EH (cell line): Measurements from ENCODE around the gene SDS.

Source experiments
- DNase-seq: peaks from one replicate; pipeline ENCODE4 v3.0.0-alpha.2; 2015; ENCODE audit warnings: low read depth

Gene SDS, protein sequence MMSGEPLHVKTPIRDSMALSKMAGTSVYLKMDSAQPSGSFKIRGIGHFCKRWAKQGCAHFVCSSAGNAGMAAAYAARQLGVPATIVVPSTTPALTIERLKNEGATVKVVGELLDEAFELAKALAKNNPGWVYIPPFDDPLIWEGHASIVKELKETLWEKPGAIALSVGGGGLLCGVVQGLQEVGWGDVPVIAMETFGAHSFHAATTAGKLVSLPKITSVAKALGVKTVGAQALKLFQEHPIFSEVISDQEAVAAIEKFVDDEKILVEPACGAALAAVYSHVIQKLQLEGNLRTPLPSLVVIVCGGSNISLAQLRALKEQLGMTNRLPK

GRCh38 chr12:113403435-113404415 lies at the start of gene SDS:
Gene SDS (minus strand): TSS chr12:113403887. CDS start chr12:113399708, 4,179 bp downstream.
- peak; percentile 37 for DNase-seq

- DNase-seq: no peak
Measured at GRCh38 chr12:113453330-113453729, 49.6 kb upstream of the SDS start.

- DNase-seq: no peak
Measured at GRCh38 chr12:113452458-113452857, 48.8 kb upstream of the SDS start.

DNA sequence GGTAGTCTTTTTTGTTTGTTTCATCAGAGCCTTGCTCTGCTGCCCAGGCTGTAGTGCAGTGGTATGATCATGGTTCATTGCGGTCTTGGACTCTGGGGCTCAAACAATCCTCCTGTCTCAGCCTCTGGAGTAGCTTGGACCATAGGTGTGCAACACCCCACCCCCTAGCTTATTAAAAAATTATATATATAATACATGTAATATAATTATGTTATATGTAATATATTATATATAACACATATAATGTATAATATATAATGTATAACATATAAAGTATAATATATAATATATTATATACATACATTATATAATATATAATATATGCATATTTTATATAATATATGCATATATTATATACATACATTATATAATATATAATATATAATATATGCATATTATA lies 46.2 kb upstream of the SDS start:
- no peak for DNase-seq

DNA sequence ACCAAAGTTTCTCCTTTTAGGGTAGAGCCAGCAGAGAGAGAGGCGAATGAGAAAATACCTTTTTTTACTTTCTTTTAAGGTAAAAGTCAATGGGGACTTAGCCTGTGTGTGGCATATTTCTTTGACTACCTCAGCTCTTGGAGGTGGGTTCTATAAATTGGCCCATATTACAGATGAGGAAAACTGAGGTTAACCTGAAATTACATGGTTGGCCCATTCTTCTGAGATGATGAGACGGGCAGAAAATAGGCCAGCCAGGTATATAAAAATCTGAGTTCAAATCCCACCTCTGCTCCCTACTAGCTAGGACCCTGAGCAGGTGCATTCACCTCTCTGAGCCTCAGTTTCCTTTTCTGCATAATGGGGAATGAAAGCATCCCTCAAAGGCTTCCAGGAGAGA lies 45.6 kb upstream of the SDS start:
- DNase-seq: no peak

DNA sequence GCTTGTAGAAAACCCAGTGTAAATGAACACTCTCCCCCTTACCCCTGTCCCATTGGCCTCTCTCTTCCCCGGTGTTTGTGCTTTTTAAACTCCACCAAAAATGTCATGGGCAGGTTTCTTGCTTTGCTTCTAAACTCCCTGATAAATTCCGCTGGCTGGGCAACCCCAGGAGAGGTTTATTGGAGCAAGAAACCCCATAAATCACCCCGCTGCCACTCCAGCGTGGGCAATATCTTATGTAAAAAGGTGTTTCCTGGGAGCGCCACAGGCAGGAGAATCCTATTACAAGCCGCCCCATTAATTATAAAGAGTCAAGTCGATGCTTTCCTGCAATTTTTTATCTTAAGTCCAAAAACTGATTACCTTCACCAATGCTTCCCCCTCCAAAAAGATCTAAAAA lies 45.2 kb upstream of the SDS start:
- DNase-seq: no peak

DNA sequence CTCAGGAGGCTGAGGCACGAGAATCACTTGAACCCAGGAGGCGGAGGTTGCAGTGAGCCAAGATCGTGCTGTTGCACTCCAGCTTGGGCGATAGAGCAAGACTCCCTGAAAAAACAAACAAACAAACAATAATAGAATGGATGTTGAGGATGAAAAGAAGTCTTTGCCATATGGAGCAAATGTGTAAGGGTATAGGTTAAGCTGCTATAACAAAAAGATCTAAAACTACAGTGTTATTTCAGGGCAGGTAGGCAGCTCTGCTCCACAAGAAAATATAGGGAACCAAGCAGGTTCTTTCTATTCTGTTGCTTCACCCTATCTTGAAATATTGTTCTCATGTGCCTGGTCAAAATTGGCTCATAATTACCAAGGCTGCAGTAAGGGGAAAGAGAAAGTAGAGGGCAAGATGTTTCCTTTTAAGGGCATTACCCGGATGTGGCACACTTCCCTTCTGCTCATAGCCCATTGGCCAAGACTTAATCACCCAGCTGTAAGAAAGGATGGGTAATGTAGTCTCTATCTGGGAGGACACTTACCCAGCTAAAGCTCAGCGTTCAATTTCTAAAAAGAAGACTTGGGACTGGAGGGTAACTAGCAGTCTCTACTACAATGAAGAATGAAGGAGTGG lies 42.0 kb upstream of the SDS start:
- DNase-seq: peak; percentile 46

GRCh38 chr12:113443030-113443539 lies 39.4 kb upstream of the SDS start:
- no peak for DNase-seq

GRCh38 chr12:113440947-113441782 lies 37.5 kb upstream of the SDS start:
- DNase-seq: no peak

DNA sequence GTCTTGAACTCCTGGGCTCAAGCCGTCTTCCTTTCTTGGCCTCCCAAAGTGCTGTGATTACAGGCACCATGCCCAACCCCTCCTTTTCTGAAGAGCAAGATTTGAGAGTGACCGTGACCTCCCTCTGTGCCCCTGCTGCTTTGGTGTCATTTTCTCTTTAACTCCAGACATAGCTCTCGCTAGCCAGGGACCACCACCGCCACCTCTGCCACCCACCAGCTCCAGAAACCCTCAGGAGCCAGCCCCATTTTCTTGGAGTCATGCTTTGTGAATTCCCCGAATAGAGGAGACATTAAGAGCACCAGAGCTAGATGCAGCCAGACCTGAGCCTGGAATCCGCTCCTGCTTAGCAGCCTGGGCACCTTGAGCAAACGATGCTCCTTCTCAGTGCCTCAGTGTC lies 36.6 kb upstream of the SDS start:
- no peak for DNase-seq

DNA sequence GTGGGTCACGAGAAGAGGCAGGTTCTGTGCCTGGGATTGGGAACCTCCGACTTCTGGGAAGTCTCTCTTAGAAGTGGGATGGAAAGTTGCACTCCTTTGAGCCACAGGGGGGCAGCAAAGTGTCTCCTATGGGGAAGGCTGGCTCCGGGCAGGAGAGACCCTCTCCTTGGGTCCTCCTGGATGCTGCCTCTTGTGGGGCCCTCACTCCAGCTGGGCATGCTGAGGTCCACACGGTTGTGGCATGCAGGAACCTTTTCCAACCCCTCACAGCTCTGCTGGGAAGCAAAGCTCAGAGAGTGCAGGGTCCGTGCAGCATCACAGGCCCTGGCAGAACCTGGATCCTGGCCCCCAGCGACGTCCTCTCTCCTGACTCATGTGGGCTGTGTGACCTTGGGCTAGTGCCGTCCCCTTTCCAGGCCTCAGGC lies 35.9 kb upstream of the SDS start:
- DNase-seq: peak; percentile 47

DNA sequence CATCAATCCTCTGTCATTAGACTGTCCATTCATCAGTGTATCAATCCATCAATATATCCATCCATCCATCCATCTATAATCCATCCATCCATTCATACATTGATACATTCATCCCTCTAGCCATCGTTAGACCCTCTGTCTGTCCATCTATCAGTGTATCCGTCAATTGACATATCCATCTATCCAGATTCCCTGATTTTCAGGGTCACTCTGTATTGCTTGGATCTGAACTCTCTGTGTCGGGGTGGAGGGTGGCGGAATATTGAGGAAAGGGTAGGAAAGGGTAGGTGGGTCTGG lies 35.6 kb upstream of the SDS start:
- no peak for DNase-seq

DNA sequence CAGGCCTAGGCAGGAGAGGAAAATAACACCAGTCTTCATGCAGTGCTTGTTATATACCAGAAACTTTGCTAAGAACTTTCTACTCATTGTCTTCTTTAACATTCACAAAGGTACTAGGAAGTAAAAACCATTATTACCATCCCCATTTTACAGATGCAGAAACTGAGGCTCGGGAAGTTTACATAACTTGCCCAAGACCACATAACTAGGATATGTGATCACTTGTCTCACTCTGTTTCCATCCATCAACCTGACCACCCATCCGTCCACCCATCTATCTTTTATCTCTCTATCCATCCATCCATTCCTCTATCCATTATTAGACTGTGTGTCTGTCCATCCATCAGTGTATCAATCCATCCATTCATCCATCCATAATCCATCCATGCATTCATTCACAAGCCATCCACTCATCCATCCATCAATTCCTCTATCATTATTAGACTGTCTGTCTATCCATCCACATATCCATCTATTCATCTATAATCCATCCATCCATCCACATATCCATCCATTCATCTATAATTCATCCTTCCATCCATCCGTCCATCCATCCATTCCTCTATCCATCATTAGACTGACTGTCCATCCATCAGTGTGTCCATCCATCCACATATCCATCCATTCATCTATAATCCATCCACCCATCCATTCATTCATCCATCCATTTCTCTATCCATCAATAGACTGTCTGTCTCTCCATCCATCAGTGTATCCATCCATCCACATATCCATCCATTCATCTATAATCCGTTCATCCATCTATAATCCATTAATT lies 35.0 kb upstream of the SDS start:
- no peak for DNase-seq

- no peak for DNase-seq
Measured at GRCh38 chr12:113437729-113438100, 34.0 kb upstream of the SDS start.

DNA sequence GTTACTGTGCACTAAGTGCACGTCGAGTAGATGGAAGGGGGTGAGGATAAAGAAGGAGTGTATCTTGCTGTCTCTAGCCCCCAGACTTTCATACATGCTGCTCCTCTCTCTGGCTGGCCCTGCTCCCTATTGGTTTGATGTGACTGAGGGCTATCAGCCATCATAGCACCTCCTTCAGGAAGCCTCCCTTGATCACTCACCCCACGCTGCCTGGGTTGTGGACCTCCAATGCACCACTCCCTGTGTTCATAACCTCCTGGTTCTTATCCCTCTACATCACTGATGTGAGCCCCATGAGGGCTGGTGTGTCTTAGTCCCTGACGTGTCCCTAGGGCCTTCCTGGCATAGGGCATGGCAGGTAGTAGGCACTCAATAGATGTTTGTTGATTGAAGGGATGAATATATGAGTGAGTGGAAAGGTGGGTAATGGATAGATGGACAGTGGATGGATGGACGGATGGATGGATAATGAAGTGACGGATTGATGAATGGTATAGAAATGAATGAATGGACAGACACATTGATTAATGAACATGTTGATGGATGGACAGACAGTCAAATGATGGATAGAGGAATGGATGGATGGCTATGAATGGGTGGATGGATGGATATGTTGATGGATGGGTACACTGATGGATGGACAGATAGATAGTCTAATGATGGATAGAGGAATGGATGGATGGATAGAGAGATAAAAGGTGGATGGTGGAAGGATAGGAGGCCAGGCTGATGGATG lies 33.5 kb upstream of the SDS start:
- DNase-seq: no peak

- no peak for DNase-seq
Measured at GRCh38 chr12:113436586-113436985, 32.9 kb upstream of the SDS start.

DNA sequence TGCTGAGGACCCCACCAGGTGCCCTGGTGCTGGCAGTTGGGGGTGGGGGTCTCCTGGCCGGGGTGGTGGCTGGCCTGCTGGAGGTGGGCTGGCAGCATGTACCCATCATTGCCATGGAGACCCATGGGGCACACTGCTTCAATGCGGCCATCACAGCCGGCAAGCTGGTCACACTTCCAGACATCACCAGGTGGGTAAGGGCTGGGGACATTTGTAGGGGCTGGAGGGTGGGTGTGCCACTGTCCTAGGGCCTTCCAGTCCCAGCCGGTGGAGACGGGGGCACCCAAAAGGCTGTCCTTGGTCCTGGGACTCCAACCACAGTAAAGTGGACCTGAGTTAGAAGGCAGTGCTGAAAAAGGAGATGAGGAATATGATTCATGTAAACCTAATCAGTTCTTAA lies 31.7 kb upstream of the SDS start:
- DNase-seq: no peak

DNA sequence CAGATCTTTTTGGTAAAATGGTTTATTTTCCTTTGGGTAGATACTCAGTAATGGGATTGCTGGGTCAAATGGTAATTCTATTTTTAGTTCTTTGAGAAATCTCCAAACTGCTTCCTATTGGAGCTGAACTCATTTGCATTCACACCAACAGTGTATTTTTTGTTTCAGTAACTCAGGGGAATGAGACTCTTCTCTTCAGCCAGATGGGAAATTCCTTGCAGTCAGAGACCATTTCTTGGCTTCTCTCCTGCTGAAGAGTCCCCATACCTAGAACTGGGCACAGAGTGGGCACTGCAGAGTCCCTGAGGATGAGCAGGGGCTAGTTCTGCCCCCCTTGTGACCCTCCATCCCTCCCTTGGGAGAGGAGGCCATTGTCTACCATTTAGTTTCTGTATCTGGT lies 29.3 kb upstream of the SDS start:
- DNase-seq: peak; percentile 11

GRCh38 chr12:113428482-113428881 lies 24.8 kb upstream of the SDS start:
- DNase-seq: no peak

DNA sequence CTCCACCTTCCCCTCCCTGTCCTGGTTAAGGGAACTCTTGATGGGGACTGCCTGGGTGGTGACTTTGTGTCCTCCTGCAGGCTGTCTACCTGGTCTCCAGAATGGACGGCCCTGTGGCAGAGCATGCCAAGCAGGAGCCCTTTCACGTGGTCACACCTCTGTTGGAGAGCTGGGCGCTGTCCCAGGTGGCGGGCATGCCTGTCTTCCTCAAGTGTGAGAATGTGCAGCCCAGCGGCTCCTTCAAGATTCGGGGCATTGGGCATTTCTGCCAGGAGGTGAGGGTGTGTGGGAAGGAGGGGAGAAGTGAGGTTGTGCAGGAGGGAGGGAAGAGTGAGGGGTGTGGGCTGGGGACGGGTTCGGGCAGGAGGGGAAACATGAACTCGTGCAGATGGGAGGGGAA lies 24.2 kb upstream of the SDS start:
- no peak for DNase-seq
